Left lung (tissue), 10 donors: Measurements from ENCODE around the gene FILIP1L. TPM values are rescaled to one million over a fixed set of nuclear protein-coding genes. Genes with fewer than 3 reads are reported as not detected.
A peak's percentile ranks its signal among the peaks of the same experiment; 100 is the strongest.

Experiments used
- ATAC-seq: fragments of 200-7000 bp; cut with Tn5 transposase; one replicate; pipeline ENCODE4 v1.9.1; 2020; ENCODE audit warnings: moderate library complexity
- DNase-seq, 4 donors: peaks; one replicate each; pipeline ENCODE4 v3.0.0-alpha.2; 2013 to 2020
- H3K27ac ChIP-seq, 2 donors: fragments of 200-600 bp; sonication (generic) in 1 of 2; one replicate each; pipeline versions ENCODE4 v1.5.0 to v1.8.0; 2020 to 2021
- H3K27me3 ChIP-seq, 2 donors: fragments of 200-600 bp; sonication (generic) in 1 of 2; one replicate each; pipeline versions ENCODE4 v1.5.0 to v1.8.0; 2020 to 2021
- H3K36me3 ChIP-seq, 2 donors: fragments of 200-600 bp; sonication (generic) in 1 of 2; one replicate each; pipeline versions ENCODE4 v1.5.0 to v1.8.0; 2020 to 2021
- H3K4me1 ChIP-seq, 2 donors: fragments of 200-600 bp; one replicate each; pipeline ENCODE4 v1.8.0; 2021
- H3K4me3 ChIP-seq, 2 donors: fragments of 200-600 bp; sonication (generic) in 1 of 2; one replicate each; pipeline versions ENCODE4 v1.5.0 to v1.8.0; 2020 to 2021; ENCODE audit warnings: mild to moderate bottlenecking in 1 of 2
- H3K9me3 ChIP-seq, 2 donors: fragments of 200-600 bp; sonication (generic) in 1 of 2; one replicate each; pipeline versions ENCODE4 v1.5.0 to v1.8.0; 2020 to 2021
- CTCF ChIP-seq, 2 donors: fragments of 200-600 bp; sonication (generic) in 1 of 2; IDR thresholded peaks; one replicate each; pipeline versions ENCODE4 v1.5.0 to v1.8.0; 2021; ENCODE audit warnings: antibody characterized with exemption in 2 of 2
- intact Hi-C, 2 donors: fragments of 100-400 bp; cut with DNase I; formaldehyde crosslinking; loops; one replicate each; pipeline versions ENCODE4 v1.11.2 to v1.14.2; 2022
- polyA plus RNA-seq, 6 donors: library from polyadenylated mRNA; unstranded; fragments of 120-200 nt; gene quantifications; one replicate each; pipeline ENCODE4 v1.2.1, GENCODE V29; 2013; ENCODE audit not compliant: insufficient read length in 6 of 6
- total RNA-seq, 2 donors: library from RNA; stranded (reverse); fragmentation: NEBNext Ultra II Directional; extraction: Animal tissue kit (Norgen Biotek cat#: 25700); gene quantifications; one replicate each; pipeline ENCODE4 v1.2.1, GENCODE V29; 2021
- donor health status: DM: no; HTN: yes; CAD: no.
- donor health status: DM: no; HTN: no; CAD: no.

FILIP1L gene
- total and polyA plus RNA-seq, 8 donors = 10.6 to 68.9 (median 14.8) TPM

- DNase-seq (no peak), ATAC-seq (peak; percentile 42)
- H3K4me1 ChIP-seq = peaks cover 0 to 7% of the 10 kb centered on the region in 2 donors
- no peak overlapping the region for H3K4me3 ChIP-seq
- no peaks in the 10 kb centered on the region for H3K27me3 ChIP-seq
- H3K27ac ChIP-seq = peak overlapping the region in 1 of 2 donors; percentile 6
- no peak for TF ChIP-seq CTCF (IDR thresholded peaks at IDR 0.05)
- intact Hi-C loops = no loop called here
- H3K36me3 ChIP-seq = no peaks in the 10 kb centered on the region
- no peaks in the 10 kb centered on the region for H3K9me3 ChIP-seq
Measured at GRCh38 chr3:100084100-100084806, 30.0 kb downstream of the FILIP1L start.

- Histone ChIP-seq H3K36me3 (no peaks in the 10 kb centered on the region), H3K4me1 (peaks cover 0 to 7% of the 10 kb centered on the region in 2 donors), H3K27ac (no peak overlapping the region), H3K9me3 (no peaks in the 10 kb centered on the region), H3K4me3 (no peak overlapping the region), H3K27me3 (no peaks in the 10 kb centered on the region)
- DNase-seq (no peak), ATAC-seq (no peak)
- no peak for TF ChIP-seq CTCF (IDR thresholded peaks at IDR 0.05)
- intact Hi-C loops = no loop called here
Measured at GRCh38 chr3:100083209-100083608, 31.1 kb downstream of the FILIP1L start.

GRCh38 chr3:100082714-100083113, 31.6 kb downstream of the FILIP1L start:
- H3K4me3 ChIP-seq = no peak overlapping the region
- no peaks in the 10 kb centered on the region for H3K9me3 ChIP-seq
- H3K27ac ChIP-seq = peak overlapping the region in 1 of 2 donors; percentile 10
- no peaks in the 10 kb centered on the region for H3K27me3 ChIP-seq
- H3K4me1 ChIP-seq = peaks cover 0 to 7% of the 10 kb centered on the region in 2 donors
- no peak for TF ChIP-seq CTCF (IDR thresholded peaks at IDR 0.05)
- no peaks in the 10 kb centered on the region for H3K36me3 ChIP-seq
- no peak for DNase-seq
- intact Hi-C loops = no loop called here
- no peak for ATAC-seq

- no peaks in the 10 kb centered on the region for H3K27me3 ChIP-seq
- H3K4me1 ChIP-seq = peaks cover 0 to 9% of the 10 kb centered on the region in 2 donors
- ATAC-seq (no peak), DNase-seq (peak in 1 of 4 donors; percentile 33)
- TF ChIP-seq CTCF (IDR thresholded peaks at IDR 0.05) = no peak
- no peaks in the 10 kb centered on the region for H3K36me3 ChIP-seq
- H3K4me3 ChIP-seq = no peak overlapping the region
- no peaks in the 10 kb centered on the region for H3K9me3 ChIP-seq
- intact Hi-C loops = no loop called here
- H3K27ac ChIP-seq = peak overlapping the region in 1 of 2 donors; percentile 10
Measured at GRCh38 chr3:100081986-100082692, 32.2 kb downstream of the FILIP1L start.

GRCh38 chr3:100081311-100081710, 33.0 kb downstream of the FILIP1L start:
- DNase-seq = no peak
- intact Hi-C loops = no loop called here
- Histone ChIP-seq H3K4me3 (no peak overlapping the region), H3K36me3 (no peaks in the 10 kb centered on the region), H3K9me3 (no peaks in the 10 kb centered on the region), H3K4me1 (peaks cover 0 to 9% of the 10 kb centered on the region in 2 donors), H3K27ac (no peak overlapping the region), H3K27me3 (no peaks in the 10 kb centered on the region)
- TF ChIP-seq CTCF (IDR thresholded peaks at IDR 0.05) = no peak
- no peak for ATAC-seq
